DMS114 treated with DMSO at 0.1 percent for 48 hours (cell line): Measurements from ENCODE around the gene KDM2A.

ENCODE experiments used
- DNase-seq: peaks from one replicate; lab custom pipeline; 2025; ENCODE audit not compliant: unreplicated experiment; lab: John Stamatoyannopoulos, UW

The KDM2A gene

GRCh38 chr11:67300256-67300755 is 181.2 kb downstream of the KDM2A start:
- DNase-seq: no peak

- no peak for DNase-seq
These were observed 181.8 kb downstream of the KDM2A start for GRCh38 chr11:67300756-67301312.

- DNase-seq: no peak
These were observed 182.4 kb downstream of the KDM2A start for GRCh38 chr11:67301313-67301921.

GRCh38 chr11:67301951-67302516 is 183.0 kb downstream of the KDM2A start:
- DNase-seq: no peak

- no peak for DNase-seq
These were observed 183.6 kb downstream of the KDM2A start for GRCh38 chr11:67302571-67303131.

- no peak for DNase-seq
These were observed 184.2 kb downstream of the KDM2A start, which contains the start of gene SSH3 for GRCh38 chr11:67303132-67303834. Gene SSH3 (plus strand): TSS chr11:67303530. CDS start chr11:67303626, 96 bp downstream.

- DNase-seq: no peak
These were observed 184.9 kb downstream of the KDM2A start for GRCh38 chr11:67303835-67304411.

- DNase-seq: no peak
These were observed 185.5 kb downstream of the KDM2A start for GRCh38 chr11:67304511-67305113.

- DNase-seq: no peak
These were observed 187.9 kb downstream of the KDM2A start for GRCh38 chr11:67306769-67307544.

- no peak for DNase-seq
These were observed 188.5 kb downstream of the KDM2A start for GRCh38 chr11:67307545-67308001.
